ENCODE results near the gene RCBTB1. TPM values are rescaled to one million over a fixed set of nuclear protein-coding genes. Genes with fewer than 3 reads are reported as not detected.

The RCBTB1 gene
- total RNA-seq, 1 donor from 2014 or later: 24.2 TPM

GRCh38 chr13:49545661-49546060 is 39.7 kb downstream of the RCBTB1 start:
- H3K9me3 Mint-ChIP-seq: no peaks in the 10 kb centered on the region
- TF ChIP-seq CTCF (IDR thresholded peaks at IDR 0.05; ENCODE audit: unreplicated experiment): no peak
- H3K36me3 Mint-ChIP-seq: peaks cover 32% of the 10 kb centered on the region
- H3K27ac Mint-ChIP-seq: no peak overlapping the region
- H3K27me3 Mint-ChIP-seq (ENCODE audit: low read depth): no peaks in the 10 kb centered on the region
- H3K4me3 Mint-ChIP-seq: no peak overlapping the region
- H3K4me1 Mint-ChIP-seq: peaks cover 7% of the 10 kb centered on the region
- DNase-seq (ENCODE audit: low spot score in 2 of 2, unreplicated experiment in 2 of 2): no peak

DNA sequence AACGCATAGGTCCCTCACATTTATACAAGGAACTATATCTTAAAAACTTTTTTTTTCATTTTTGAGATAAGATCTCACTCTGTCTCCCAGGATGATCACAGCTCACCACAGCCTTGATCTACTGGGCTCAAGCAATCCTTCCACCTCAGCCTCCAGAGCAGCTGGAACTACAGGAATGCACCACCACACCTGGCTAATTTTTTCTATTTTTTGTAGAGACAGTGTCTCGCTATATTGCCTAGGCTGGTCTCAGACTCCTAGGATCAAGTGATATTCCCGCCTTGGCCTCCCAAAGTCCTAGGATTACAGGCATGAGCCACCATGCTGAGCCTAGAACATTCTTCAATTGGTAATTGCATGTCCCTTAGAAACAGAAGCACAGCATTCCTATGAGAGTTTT is 41.7 kb downstream of the RCBTB1 start:
- H3K9me3 Mint-ChIP-seq: no peaks in the 10 kb centered on the region
- DNase-seq (ENCODE audit: low spot score in 2 of 2, unreplicated experiment in 2 of 2): no peak
- peaks cover 35% of the 10 kb centered on the region for H3K36me3 Mint-ChIP-seq
- no peak overlapping the region for H3K4me3 Mint-ChIP-seq
- H3K4me1 Mint-ChIP-seq: peaks cover 15% of the 10 kb centered on the region
- H3K27me3 Mint-ChIP-seq (ENCODE audit: low read depth): no peaks in the 10 kb centered on the region
- H3K27ac Mint-ChIP-seq: no peak overlapping the region
- TF ChIP-seq CTCF (IDR thresholded peaks at IDR 0.05; ENCODE audit: unreplicated experiment): no peak

- Mint-ChIP-seq H3K36me3 (peaks cover 28% of the 10 kb centered on the region), H3K9me3 (no peaks in the 10 kb centered on the region), H3K4me3 (peak overlapping the region; percentile 4), H3K27me3 (ENCODE audit: low read depth) (no peaks in the 10 kb centered on the region), H3K4me1 (peaks cover 12% of the 10 kb centered on the region), H3K27ac (peak overlapping the region; percentile 36)
- DNase-seq (ENCODE audit: low spot score in 2 of 2, unreplicated experiment in 2 of 2): no peak
- no peak for TF ChIP-seq CTCF (IDR thresholded peaks at IDR 0.05; ENCODE audit: unreplicated experiment)
Observed at GRCh38 chr13:49540552-49540951, 44.8 kb downstream of the RCBTB1 start.

DNA sequence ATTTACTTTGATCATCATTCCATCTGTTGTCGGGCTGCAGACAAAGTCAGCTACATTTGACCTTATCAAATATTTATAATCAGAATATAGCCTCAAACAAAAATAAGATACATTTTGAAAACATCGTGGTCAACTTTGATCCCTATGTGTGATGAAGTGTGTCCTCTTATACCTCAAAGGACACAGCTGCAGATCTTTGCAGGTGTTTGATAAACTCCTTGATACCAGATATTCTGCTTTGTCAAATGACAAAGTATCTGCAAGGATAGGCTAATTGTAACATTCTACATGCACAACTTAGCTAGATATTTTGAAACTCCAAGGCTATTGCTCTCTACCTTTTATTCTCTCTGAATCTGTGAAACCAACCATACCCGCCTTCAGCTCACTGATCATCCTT is 45.6 kb downstream of the RCBTB1 start:
- H3K36me3 Mint-ChIP-seq: peaks cover 32% of the 10 kb centered on the region
- no peak overlapping the region for H3K4me3 Mint-ChIP-seq
- no peaks in the 10 kb centered on the region for H3K27me3 Mint-ChIP-seq (ENCODE audit: low read depth)
- DNase-seq (ENCODE audit: low spot score in 2 of 2, unreplicated experiment in 2 of 2): no peak
- TF ChIP-seq CTCF (IDR thresholded peaks at IDR 0.05; ENCODE audit: unreplicated experiment): no peak
- peaks cover 12% of the 10 kb centered on the region for H3K4me1 Mint-ChIP-seq
- H3K27ac Mint-ChIP-seq: peak overlapping the region; percentile 36
- no peaks in the 10 kb centered on the region for H3K9me3 Mint-ChIP-seq

DNA sequence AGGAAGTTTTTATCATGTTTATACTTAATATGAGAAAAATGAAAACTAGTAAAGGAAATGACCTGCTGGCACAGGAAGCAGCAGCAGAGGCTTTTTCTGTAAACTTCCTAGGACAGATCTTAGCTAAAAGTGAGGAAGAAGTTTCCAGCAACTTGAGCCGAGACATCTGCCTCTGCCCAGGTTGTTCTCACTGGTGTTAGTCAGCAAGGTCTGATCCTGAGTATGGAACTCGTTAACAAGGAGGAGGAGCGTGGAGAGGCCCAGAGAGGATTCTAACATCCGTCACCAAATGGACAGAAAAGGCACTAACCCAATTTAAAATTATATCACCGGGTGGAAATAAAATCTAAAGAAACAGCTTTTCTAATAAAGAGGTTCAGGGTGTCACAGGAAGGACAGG is 46.0 kb downstream of the RCBTB1 start:
- Mint-ChIP-seq H3K4me1 (peaks cover 12% of the 10 kb centered on the region), H3K27ac (peak overlapping the region; percentile 24), H3K9me3 (no peaks in the 10 kb centered on the region), H3K36me3 (peaks cover 30% of the 10 kb centered on the region), H3K27me3 (ENCODE audit: low read depth) (no peaks in the 10 kb centered on the region), H3K4me3 (no peak overlapping the region)
- TF ChIP-seq CTCF (IDR thresholded peaks at IDR 0.05; ENCODE audit: unreplicated experiment): no peak
- DNase-seq (ENCODE audit: low spot score in 2 of 2, unreplicated experiment in 2 of 2): no peak

DNA sequence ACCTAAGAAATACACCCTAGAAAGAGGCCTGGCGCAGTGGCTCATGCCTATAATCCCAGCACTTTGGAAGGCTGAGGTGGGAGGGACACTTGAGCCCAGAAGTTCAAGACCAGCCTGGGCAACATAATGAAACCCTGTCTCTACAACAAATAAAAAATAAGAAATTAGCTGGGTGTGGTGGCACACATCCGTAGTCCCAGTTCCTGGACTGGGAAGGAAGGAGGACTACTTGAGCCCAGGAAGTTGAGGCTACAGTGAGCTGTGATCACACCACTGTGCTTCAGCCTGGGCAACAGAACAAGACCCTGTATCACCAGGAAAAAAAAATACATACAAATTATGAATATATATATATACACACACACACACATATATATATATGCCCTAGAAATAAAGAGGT is 47.0 kb downstream of the RCBTB1 start:
- Mint-ChIP-seq H3K27me3 (ENCODE audit: low read depth) (no peaks in the 10 kb centered on the region), H3K4me3 (no peak overlapping the region), H3K4me1 (peaks cover 12% of the 10 kb centered on the region), H3K9me3 (no peaks in the 10 kb centered on the region), H3K27ac (no peak overlapping the region), H3K36me3 (peaks cover 37% of the 10 kb centered on the region)
- no peak for TF ChIP-seq CTCF (IDR thresholded peaks at IDR 0.05; ENCODE audit: unreplicated experiment)
- no peak for DNase-seq (ENCODE audit: low spot score in 2 of 2, unreplicated experiment in 2 of 2)
